ENCODE data around the gene NUP35. TPM values are rescaled to one million over a fixed set of nuclear protein-coding genes. Genes with fewer than 3 reads are reported as not detected.

Gene NUP35
- total and polyA plus RNA-seq, 2 of the 8 experiments (the other 6 are each of a cell fraction or from before 2014, with no cell fraction given), result 30.7 to 48.7 TPM

- Histone ChIP-seq H2BK15ac (ENCODE audit: low read length) (no peak overlapping the region), H3K79me2 (ENCODE audit: control insufficient read depth in 1 of 2, insufficient read depth in 2 of 2, low read length in 2 of 2) (peaks cover 0 to 32% of the 10 kb centered on the region in 2 experiments; a peak in 2 of 4 replicates), H3K4me1 (replicated peaks in 1 of 4; ENCODE audit: control insufficient read depth in 3 of 4, insufficient read depth in 4 of 4, low read length in 3 of 4) (peaks cover 0 to 3% (median 0%) of the 10 kb centered on the region in 4 experiments; a peak in 1 of 7 replicates), H3K9ac (replicated peaks in 1 of 4; ENCODE audit: extremely low read depth in 1 of 4, low read depth in 3 of 4, low read length in 3 of 4) (no peak overlapping the region), H2BK120ac (replicated peaks; ENCODE audit: low read depth, low read length) (no peak overlapping the region), H2BK20ac (ENCODE audit: low read length) (no peak overlapping the region), H2BK12ac (ENCODE audit: low read depth, low read length) (no peak overlapping the region), H4K8ac (ENCODE audit: extremely low read depth, insufficient read depth, low read length) (no peak overlapping the region), H3K79me1 (ENCODE audit: low read depth, low read length) (no peaks in the 10 kb centered on the region; the same call in none of the 2 replicates), H3K23ac (ENCODE audit: insufficient read length) (no peak overlapping the region), H4K5ac (ENCODE audit: insufficient read length, low read depth, low read length) (no peak overlapping the region), H3K4me3 (ENCODE audit: extremely low read depth in 1 of 4, insufficient read depth in 2 of 4, low read depth in 3 of 4, low read length in 4 of 4) (no peak overlapping the region), H2BK5ac (ENCODE audit: low read depth, low read length) (no peak overlapping the region), H4K91ac (replicated peaks; ENCODE audit: insufficient read length, low read length) (no peak overlapping the region), H2AK5ac (ENCODE audit: low read depth, low read length) (no peak overlapping the region), H3K36me3 (ENCODE audit: control insufficient read depth in 2 of 4, insufficient read depth in 4 of 4, low read length in 3 of 4) (peaks cover 9 to 49% (median 28%) of the 10 kb centered on the region in 4 experiments), H3K9me3 (ENCODE audit: insufficient read depth in 2 of 2, low read depth in 1 of 2, low read length in 1 of 2) (no peaks in the 10 kb centered on the region), H3K23me2 (ENCODE audit: low read depth, low read length) (no peaks in the 10 kb centered on the region), H3K27me3 (replicated peaks in 1 of 4; ENCODE audit: control insufficient read depth in 3 of 4, extremely low read depth in 1 of 4, insufficient read depth in 3 of 4, low read length in 3 of 4) (no peaks in the 10 kb centered on the region), H3K27ac (ENCODE audit: low read depth, low read length) (no peak overlapping the region), H4K20me1 (replicated peaks in 1 of 2; ENCODE audit: control insufficient read depth in 1 of 2, insufficient read depth in 2 of 2, low read length in 2 of 2) (peaks cover 2 to 3% of the 10 kb centered on the region in 2 experiments), H3K4ac (replicated peaks; ENCODE audit: insufficient read length, low read depth, low read length) (no peak overlapping the region), H3K18ac (ENCODE audit: extremely low read depth, low read length) (no peak overlapping the region), H3K14ac (ENCODE audit: insufficient read length) (no peak overlapping the region), H3K56ac (replicated peaks; ENCODE audit: insufficient read length, low read depth, low read length) (no peak overlapping the region), H2AFZ (ENCODE audit: low read length) (no peak overlapping the region), H3K4me2 (ENCODE audit: insufficient read depth in 1 of 2, low read depth in 2 of 2, low read length in 2 of 2) (no peak overlapping the region)
- ChIA-PET CTCF (ENCODE audit: partially characterized antibody) (interaction anchor here (0.9 to 2.8 kb wide), 3 partner anchors 9 to 33 kb away, joined by 3 to 12 read pairs (median 3); no protein-coding TSS in a partner anchor), POLR2A (ENCODE audit: partially characterized antibody) (interaction anchor here (1.0 to 2.0 kb wide), 5 partner anchors 8 to 39 kb away, joined by 3 to 10 read pairs (median 7); no protein-coding TSS in a partner anchor)
- DNase-seq (ENCODE audit: low read depth in 1 of 2, low spot score in 2 of 2), result no peak
- no peak for FAIRE-seq
- TF ChIP-seq SP1 (IDR thresholded peaks at IDR 0.05; ENCODE audit: low read depth, low read length) (no peak), JUN (IDR thresholded peaks at IDR 0.05; ENCODE audit: low read depth, low read length) (no peak), SRF (IDR thresholded peaks at IDR 0.05; ENCODE audit: low read depth, low read length) (no peak), USF2 (IDR thresholded peaks at IDR 0.05; ENCODE audit: low read length) (no peak), TBP (IDR thresholded peaks at IDR 0.05; ENCODE audit: low read depth, low read length) (no peak)
- 98% methylated on average over 4 of the region's 4 CpGs; no CpG with 5 or more reads in 1 of the 2 experiments for WGBS, 2 experiments (ENCODE audit: extremely low coverage in 1 of 2, insufficient coverage in 1 of 2, insufficient read length in 1 of 2, insufficient replicate concordance in 2 of 2, low coverage in 1 of 2, low lambda C conversion rate in 2 of 2, missing lambda C conversion rate in 1 of 2)
Measured at GRCh38 chr2:183164650-183165015, 40.4 kb downstream of the NUP35 start.

Data from H1 (cell line).